ENCODE measurements around the gene CATSPERD. TPM values are rescaled to one million over a fixed set of nuclear protein-coding genes. Genes with fewer than 3 reads are reported as not detected.

The CATSPERD gene
- total RNA-seq, 1 donor from 2014 or later, result not detected

GRCh38 chr19:5717215-5717935, 3.1 kb upstream of the CATSPERD start:
- TF ChIP-seq EZH2phosphoT487 (IDR thresholded peaks at IDR 0.05), result no peak
- no peak for TF ChIP-seq CTCF (IDR thresholded peaks at IDR 0.05)
- TF ChIP-seq EZH2 (IDR thresholded peaks at IDR 0.05), result no peak
- no peaks in the 10 kb centered on the region for H3K9me3 ChIP-seq (ENCODE audit: low read depth)
- Mint-ChIP-seq H3K4me3 (peak overlapping the region; percentile 80), H3K36me3 (peaks cover 8% of the 10 kb centered on the region), H3K27me3 (ENCODE audit: insufficient read depth, low read depth) (peaks cover 8% of the 10 kb centered on the region), H3K9me3 (no peaks in the 10 kb centered on the region), H3K27ac (no peak overlapping the region), H3K4me1 (peaks cover 22% of the 10 kb centered on the region)
- no peak overlapping the region for H3K27ac ChIP-seq
- no peak overlapping the region for H2AFZ ChIP-seq (replicated peaks)
- peaks cover 3% of the 10 kb centered on the region for H3F3A ChIP-seq (ENCODE audit: low read depth)
- no peak for DNase-seq (ENCODE audit: low spot score)
- no peak overlapping the region for H3K4me3 ChIP-seq
- H3K4me2 ChIP-seq, result no peak overlapping the region
- H3K79me2 ChIP-seq (ENCODE audit: low read depth), result peaks cover 60% of the 10 kb centered on the region
- H3K4me1 ChIP-seq, result peaks cover 9% of the 10 kb centered on the region
- no peaks in the 10 kb centered on the region for H3K36me3 ChIP-seq
- H3K27me3 ChIP-seq, result no peaks in the 10 kb centered on the region
- H4K20me1 ChIP-seq (ENCODE audit: low read depth), result peaks cover 41% of the 10 kb centered on the region
- no peak overlapping the region for H3K9ac ChIP-seq

- peaks cover 7% of the 10 kb centered on the region for H3K36me3 Mint-ChIP-seq
- Histone ChIP-seq H3K4me1 (peaks cover 9% of the 10 kb centered on the region), H3K4me2 (peak overlapping the region; percentile 100), H3K9ac (no peak overlapping the region), H3K36me3 (no peaks in the 10 kb centered on the region), H4K20me1 (ENCODE audit: low read depth) (peaks cover 41% of the 10 kb centered on the region), H2AFZ (replicated peaks) (no peak overlapping the region), H3K9me3 (ENCODE audit: low read depth) (no peaks in the 10 kb centered on the region), H3K79me2 (ENCODE audit: low read depth) (peaks cover 60% of the 10 kb centered on the region), H3K4me3 (peak overlapping the region; percentile 98), H3K27me3 (no peaks in the 10 kb centered on the region), H3K27ac (no peak overlapping the region), H3F3A (ENCODE audit: low read depth) (peaks cover 3% of the 10 kb centered on the region)
- no peak overlapping the region for H3K27ac Mint-ChIP-seq
- no peak for DNase-seq (ENCODE audit: low spot score)
- H3K27me3 Mint-ChIP-seq (ENCODE audit: insufficient read depth, low read depth), result peaks cover 8% of the 10 kb centered on the region
- H3K4me1 Mint-ChIP-seq, result peaks cover 22% of the 10 kb centered on the region
- no peaks in the 10 kb centered on the region for H3K9me3 Mint-ChIP-seq
- TF ChIP-seq EZH2 (IDR thresholded peaks at IDR 0.05) (no peak), CTCF (IDR thresholded peaks at IDR 0.05) (no peak), EZH2phosphoT487 (IDR thresholded peaks at IDR 0.05) (no peak)
- H3K4me3 Mint-ChIP-seq, result peak overlapping the region; percentile 95
These were observed 2.3 kb upstream of the CATSPERD start for GRCh38 chr19:5718037-5718578.

GRCh38 chr19:5718579-5719273, 1.7 kb upstream of the CATSPERD start:
- H3F3A ChIP-seq (ENCODE audit: low read depth), result peaks cover 3% of the 10 kb centered on the region
- H3K79me2 ChIP-seq (ENCODE audit: low read depth), result peaks cover 59% of the 10 kb centered on the region
- H3K9me3 ChIP-seq (ENCODE audit: low read depth), result no peaks in the 10 kb centered on the region
- H3K36me3 ChIP-seq, result no peaks in the 10 kb centered on the region
- no peak overlapping the region for H3K27ac ChIP-seq
- peak overlapping the region; percentile 100 for H3K4me2 ChIP-seq
- H3K4me1 Mint-ChIP-seq, result peaks cover 22% of the 10 kb centered on the region
- H3K4me3 ChIP-seq, result peak overlapping the region; percentile 98
- H3K27me3 Mint-ChIP-seq (ENCODE audit: insufficient read depth, low read depth), result peaks cover 8% of the 10 kb centered on the region
- peak overlapping the region; percentile 91 for H3K9ac ChIP-seq
- H3K9me3 Mint-ChIP-seq, result no peaks in the 10 kb centered on the region
- peak overlapping the region; percentile 95 for H3K4me3 Mint-ChIP-seq
- H3K27ac Mint-ChIP-seq, result peak overlapping the region; percentile 57
- peaks cover 6% of the 10 kb centered on the region for H3K36me3 Mint-ChIP-seq
- H3K27me3 ChIP-seq, result no peaks in the 10 kb centered on the region
- no peak overlapping the region for H2AFZ ChIP-seq (replicated peaks)
- DNase-seq (ENCODE audit: low spot score), result no peak
- H4K20me1 ChIP-seq (ENCODE audit: low read depth), result peaks cover 41% of the 10 kb centered on the region
- no peak for TF ChIP-seq EZH2 (IDR thresholded peaks at IDR 0.05)
- no peak for TF ChIP-seq CTCF (IDR thresholded peaks at IDR 0.05)
- no peak for TF ChIP-seq EZH2phosphoT487 (IDR thresholded peaks at IDR 0.05)
- peaks cover 9% of the 10 kb centered on the region for H3K4me1 ChIP-seq
